WTC11 (cell line): ENCODE results near the gene PGBD1. TPM values are rescaled to one million over a fixed set of nuclear protein-coding genes. Genes with fewer than 3 reads are reported as not detected.
A peak's percentile ranks its signal among the peaks of the same experiment; 100 is the strongest.

ENCODE experiments used
- ATAC-seq: fragments of 200-7000 bp; cut with Tn5 transposase; 2 replicates; pipeline ENCODE4 v1.10.0; 2021; ENCODE audit warnings: mild to moderate bottlenecking, moderate library complexity
- CTCF ChIA-PET: fragments of 300-600 bp; sonication (Branson Sonifier 250); formaldehyde crosslinking; loops from one replicate; lab custom pipeline; 2021; ENCODE audit warnings: antibody characterized with exemption; lab: Charles Lee
- POLR2A ChIA-PET: fragments of 350-600 bp; sonication (Branson Sonifier 250); formaldehyde crosslinking; loops from one replicate; lab custom pipeline; 2021; ENCODE audit warnings: antibody characterized with exemption; lab: Charles Lee
- DNase-seq: peaks from one replicate; pipeline ENCODE4 v3.0.0; 2021; ENCODE audit warnings: low spot score
- H3K27ac Mint-ChIP-seq: 2 replicates; pipeline ENCODE4 v1.8.0; 2021; ENCODE audit warnings: mixed read lengths
- H3K27me3 Mint-ChIP-seq: 2 replicates; pipeline ENCODE4 v1.8.0; 2021; ENCODE audit warnings: low read depth, mild to moderate bottlenecking, moderate library complexity, mixed read lengths
- H3K36me3 Mint-ChIP-seq: 2 replicates; pipeline ENCODE4 v1.8.0; 2021; ENCODE audit warnings: mixed read lengths
- H3K4me1 Mint-ChIP-seq: 2 replicates; pipeline ENCODE4 v1.8.0; 2022; ENCODE audit warnings: mixed read lengths
- H3K4me3 Mint-ChIP-seq: 2 replicates; pipeline ENCODE4 v1.8.0; 2021; ENCODE audit warnings: mild to moderate bottlenecking, moderate library complexity, mixed read lengths
- H3K9me3 Mint-ChIP-seq: 2 replicates; pipeline ENCODE4 v1.8.0; 2021; ENCODE audit warnings: mixed read lengths
- ATF6 ChIP-seq: sonication (generic); formaldehyde crosslinking; IDR thresholded peaks from 2 replicates; pipeline ENCODE4 v1.8.1; 2023; ENCODE audit warnings: mild to moderate bottlenecking, missing genetic modification reagents
- CREB1 ChIP-seq: sonication (generic); formaldehyde crosslinking; IDR thresholded peaks from 2 replicates; pipeline ENCODE4 v1.8.0; 2023; ENCODE audit warnings: mild to moderate bottlenecking, missing genetic modification reagents
- CREM ChIP-seq: sonication (generic); formaldehyde crosslinking; IDR thresholded peaks from 2 replicates; pipeline ENCODE4 v1.8.1; 2022; ENCODE audit warnings: mild to moderate bottlenecking, missing genetic modification reagents, moderate library complexity
- FOXJ3 ChIP-seq: sonication (generic); formaldehyde crosslinking; IDR thresholded peaks from 2 replicates; pipeline ENCODE4 v1.9.0; 2021; ENCODE audit warnings: missing genetic modification reagents, mild to moderate bottlenecking, borderline replicate concordance
- GTF2I ChIP-seq: fragments of 250-450 bp; sonication (Bioruptor Pico); conservative IDR thresholded peaks from 2 replicates; pipeline ENCODE4 v1.4.0; 2021; ENCODE audit warnings: mild to moderate bottlenecking
- IRF1 ChIP-seq: sonication (generic); formaldehyde crosslinking; IDR thresholded peaks from 2 replicates; pipeline ENCODE4 v1.8.0; 2023; ENCODE audit warnings: missing genetic modification reagents
- JUN ChIP-seq: sonication (generic); formaldehyde crosslinking; IDR thresholded peaks from 2 replicates; pipeline ENCODE4 v1.8.0; 2023; ENCODE audit warnings: mild to moderate bottlenecking, missing genetic modification reagents
- MAX ChIP-seq: sonication (generic); formaldehyde crosslinking; IDR thresholded peaks from 2 replicates; pipeline ENCODE4 v1.8.0; 2022; ENCODE audit warnings: mild to moderate bottlenecking, missing genetic modification reagents
- MLX ChIP-seq: sonication (generic); formaldehyde crosslinking; IDR thresholded peaks from 2 replicates; pipeline ENCODE4 v1.8.1; 2023; ENCODE audit warnings: mild to moderate bottlenecking, missing genetic modification reagents, moderate library complexity
- MXD4 ChIP-seq: fragments of 250-450 bp; sonication (Bioruptor Pico); IDR thresholded peaks from 2 replicates; pipeline ENCODE4 v1.8.0; 2021; ENCODE audit warnings: mild to moderate bottlenecking, moderate library complexity, borderline replicate concordance
- MYBL2 ChIP-seq: sonication (generic); formaldehyde crosslinking; IDR thresholded peaks from 2 replicates; pipeline ENCODE4 v1.8.1; 2023; ENCODE audit warnings: mild to moderate bottlenecking, moderate library complexity, missing genetic modification reagents
- NR2C2 ChIP-seq: sonication (generic); formaldehyde crosslinking; IDR thresholded peaks from 2 replicates; pipeline ENCODE4 v1.8.0; 2022; ENCODE audit warnings: mild to moderate bottlenecking, missing genetic modification reagents
- PRRX2 ChIP-seq: fragments of 250-450 bp; sonication (Bioruptor Pico); IDR thresholded peaks from 2 replicates; pipeline ENCODE4 v1.8.0; 2021; ENCODE audit warnings: mild to moderate bottlenecking
- SMAD3 ChIP-seq: sonication (generic); formaldehyde crosslinking; IDR thresholded peaks from 2 replicates; pipeline ENCODE4 v1.8.0; 2022; ENCODE audit warnings: missing genetic modification reagents, mild to moderate bottlenecking, borderline replicate concordance
- SP1 ChIP-seq: sonication (generic); formaldehyde crosslinking; conservative IDR thresholded peaks from 2 replicates; pipeline ENCODE4 v1.8.1; 2022; ENCODE audit warnings: missing genetic modification reagents
- USF1 ChIP-seq: sonication (generic); formaldehyde crosslinking; IDR thresholded peaks from 2 replicates; pipeline ENCODE4 v1.8.0; 2022; ENCODE audit warnings: mild to moderate bottlenecking, missing genetic modification reagents
- ZBTB21 ChIP-seq: sonication (generic); formaldehyde crosslinking; IDR thresholded peaks from 2 replicates; pipeline ENCODE4 v1.8.1; 2023; ENCODE audit warnings: mild to moderate bottlenecking, missing genetic modification reagents, borderline replicate concordance
- ZMAT4 ChIP-seq: fragments of 250-450 bp; sonication (Bioruptor Pico); IDR thresholded peaks from 2 replicates; pipeline ENCODE4 v1.9.0; 2021; ENCODE audit warnings: mild to moderate bottlenecking
- ZNF396 ChIP-seq: fragments of 250-450 bp; sonication (Bioruptor Pico); IDR thresholded peaks from 2 replicates; pipeline ENCODE4 v1.8.0; 2021; ENCODE audit warnings: mild to moderate bottlenecking, moderate library complexity, borderline replicate concordance
- ZSCAN18 ChIP-seq: fragments of 250-450 bp; sonication (Bioruptor Pico); IDR thresholded peaks from 2 replicates; pipeline ENCODE4 v2.1.2; 2022; ENCODE audit warnings: mild to moderate bottlenecking, moderate library complexity
- total RNA-seq: library from RNA; stranded (reverse); gene quantifications from 3 replicates; pipeline ENCODE4 v1.2.3, GENCODE V29; 2021

The PGBD1 gene
- total RNA-seq, 1 experiment from 2014 or later: 6.9 TPM

GRCh38 chr6:28274888-28275287 is 6.5 kb upstream of the PGBD1 start:
- no peak for DNase-seq
- Mint-ChIP-seq H3K27ac (no peak overlapping the region), H3K36me3 (peaks cover 24% of the 10 kb centered on the region), H3K9me3 (no peaks in the 10 kb centered on the region)
- no peak for ATAC-seq
- TF ChIP-seq ZSCAN18 (CRISPR knock-in tag) (no peak), MAX (no peak), ZMAT4 (no peak), NR2C2 (no peak), JUN (no peak), ZNF396 (no peak), CREB1 (no peak), GTF2I (CRISPR knock-in tag) (no peak), MYBL2 (CRISPR knock-in tag) (no peak), IRF1 (CRISPR knock-in tag) (no peak), PRRX2 (CRISPR knock-in tag) (no peak), USF1 (no peak)
- TF ChIP-seq, all 79 proteins: peak for 0
- no peaks in the 10 kb centered on the region for H3K27me3 Mint-ChIP-seq
- POLR2A ChIA-PET: no interaction called here
- H3K4me3 Mint-ChIP-seq: no peak overlapping the region
- H3K4me1 Mint-ChIP-seq: no peaks in the 10 kb centered on the region
- CTCF ChIA-PET: no interaction called here

GRCh38 chr6:28277746-28278145 is 3.6 kb upstream of the PGBD1 start:
- Mint-ChIP-seq H3K36me3 (peaks cover 16% of the 10 kb centered on the region), H3K9me3 (no peaks in the 10 kb centered on the region), H3K4me3 (no peak overlapping the region), H3K27ac (no peak overlapping the region), H3K27me3 (peaks cover 4% of the 10 kb centered on the region; the same call in 1 of the 2 replicates)
- CTCF ChIA-PET: no interaction called here
- POLR2A ChIA-PET: no interaction called here
- no peak for DNase-seq
- ATAC-seq: no peak
- TF ChIP-seq ZBTB21 (CRISPR knock-in tag): no peak
- TF ChIP-seq, all 79 proteins: peak for 0
- peaks cover 10% of the 10 kb centered on the region for H3K4me1 Mint-ChIP-seq

- CTCF ChIA-PET: interaction anchor here (1.1 to 1.9 kb wide), 3 partner anchors 14 to 76 kb away, joined by 4 to 26 read pairs (median 8); partner anchors contain the start of gene ZSCAN26
- no peak for TF ChIP-seq ATF6 (CRISPR knock-in tag)
- TF ChIP-seq MLX (CRISPR knock-in tag): no peak
- no peak for TF ChIP-seq FOXJ3 (CRISPR knock-in tag)
- no peak for TF ChIP-seq PRRX2 (CRISPR knock-in tag)
- TF ChIP-seq SP1 (CRISPR knock-in tag): no peak
- no peak for TF ChIP-seq CREM (CRISPR knock-in tag)
- TF ChIP-seq MXD4 (CRISPR knock-in tag): no peak
- no peak for TF ChIP-seq SMAD3 (CRISPR knock-in tag)
Observed at GRCh38 chr6:28280595-28281287, 631 bp upstream of the PGBD1 start.

More at GRCh38 chr6:28280595-28281287, 631 bp upstream of the PGBD1 start:
- H3K27ac Mint-ChIP-seq: no peak overlapping the region
- H3K4me3 Mint-ChIP-seq: peak overlapping the region; percentile 97
- DNase-seq (no peak), ATAC-seq (no peak)
- H3K4me1 Mint-ChIP-seq: peaks cover 14% of the 10 kb centered on the region
- POLR2A ChIA-PET: interaction anchor here (0.6 to 1.6 kb wide), 5 partner anchors 13 to 157 kb away, joined by 3 to 10 read pairs (median 3); partner anchors contain the start of genes ZSCAN16 and ZSCAN26
- no peaks in the 10 kb centered on the region for H3K9me3 Mint-ChIP-seq
- peaks cover 4% of the 10 kb centered on the region; the same call in 1 of the 2 replicates for H3K27me3 Mint-ChIP-seq
- peaks cover 16% of the 10 kb centered on the region for H3K36me3 Mint-ChIP-seq
